Hematopoietic multipotent progenitor cell treated with erythropoietin and hydrocortisone succinate and interleukin-3 and kit ligand, for 17 days (in vitro differentiated cells): ENCODE data around the gene CBX5.
A peak's percentile ranks its signal among the peaks of the same experiment; 100 is the strongest.
"Not testable (repeated sequence)": the region's sequence is repeated elsewhere in the genome, so short reads cannot be mapped to it uniquely, and the experiment has no call there.

Experiments used
- DNase-seq: peaks from one replicate; pipeline ENCODE4 v3.0.0-alpha.2; 2015; ENCODE audit warnings: low spot score

CBX5 gene

DNA sequence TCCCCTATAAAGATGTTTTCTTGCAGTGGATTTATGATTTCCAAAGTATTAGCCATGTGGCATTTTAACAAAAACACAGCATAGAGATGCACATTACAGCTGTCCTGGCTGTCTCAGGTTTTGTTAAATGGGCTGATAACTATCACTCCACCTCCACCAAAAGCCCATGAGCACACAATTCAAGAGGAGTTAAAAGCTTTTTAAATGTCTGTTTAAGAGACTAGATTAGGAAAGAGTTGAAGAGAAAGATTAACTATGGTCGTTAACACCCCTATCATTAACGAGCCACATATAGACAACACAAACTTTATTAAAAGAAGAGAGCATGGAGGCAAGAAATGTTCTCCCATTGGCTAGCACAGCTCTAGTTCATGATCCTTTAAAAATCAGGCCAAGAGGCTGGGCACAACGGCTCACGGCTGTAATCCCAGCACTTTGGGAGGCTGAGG is 14.5 kb downstream of the CBX5 start:
- no peak for DNase-seq

DNA sequence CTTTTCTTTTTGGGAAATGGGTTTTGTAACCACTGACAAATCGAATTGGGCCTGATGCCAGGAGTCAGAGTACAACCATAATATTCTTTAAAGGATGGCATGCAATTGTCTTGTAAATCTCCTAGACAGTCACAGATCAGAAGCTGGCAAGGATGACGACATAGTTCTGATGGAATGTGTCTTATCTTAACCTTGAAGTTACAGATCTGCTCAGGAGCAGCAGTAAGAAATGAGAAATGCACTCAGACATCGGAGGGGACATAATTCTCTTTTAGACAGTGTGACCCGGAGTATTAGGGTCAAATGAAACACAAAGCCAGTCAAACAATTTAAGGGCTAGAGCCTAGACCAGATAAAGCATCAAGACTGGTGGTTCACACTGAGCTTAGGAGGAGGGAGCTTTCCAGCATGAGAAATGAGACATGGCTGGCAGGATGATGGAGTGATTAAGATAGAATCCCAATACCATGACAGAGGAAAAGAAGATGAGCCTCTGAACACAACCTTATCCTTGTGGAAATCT is 17.5 kb downstream of the CBX5 start:
- DNase-seq: no peak

DNA sequence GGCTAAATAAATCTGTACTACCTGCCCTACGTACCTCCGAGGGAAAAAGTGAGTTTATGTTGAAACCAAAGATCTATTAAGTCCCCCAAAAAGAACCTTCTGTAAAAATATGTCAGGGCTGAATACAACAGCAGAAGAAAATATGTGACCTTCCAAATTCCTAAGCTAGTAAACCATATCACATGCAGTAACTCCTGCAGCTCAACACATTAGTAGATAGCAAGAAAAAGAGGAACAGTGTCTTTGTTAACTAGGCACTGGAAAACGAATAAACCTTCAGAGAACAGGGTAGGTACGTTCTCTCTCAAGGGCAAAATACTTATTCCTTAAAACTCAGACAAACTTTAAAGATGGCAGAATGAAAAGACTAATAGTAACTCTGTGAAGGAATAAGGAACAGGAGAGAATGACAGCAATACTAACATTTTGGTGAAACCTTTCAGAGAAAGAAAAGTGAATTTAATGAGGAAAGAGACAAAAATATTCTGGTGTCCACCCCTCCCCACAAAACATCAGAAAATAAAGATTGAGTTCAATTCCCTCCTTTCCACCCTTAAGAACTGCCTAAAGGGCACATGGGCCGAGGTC is 18.0 kb downstream of the CBX5 start:
- no peak for DNase-seq

DNA sequence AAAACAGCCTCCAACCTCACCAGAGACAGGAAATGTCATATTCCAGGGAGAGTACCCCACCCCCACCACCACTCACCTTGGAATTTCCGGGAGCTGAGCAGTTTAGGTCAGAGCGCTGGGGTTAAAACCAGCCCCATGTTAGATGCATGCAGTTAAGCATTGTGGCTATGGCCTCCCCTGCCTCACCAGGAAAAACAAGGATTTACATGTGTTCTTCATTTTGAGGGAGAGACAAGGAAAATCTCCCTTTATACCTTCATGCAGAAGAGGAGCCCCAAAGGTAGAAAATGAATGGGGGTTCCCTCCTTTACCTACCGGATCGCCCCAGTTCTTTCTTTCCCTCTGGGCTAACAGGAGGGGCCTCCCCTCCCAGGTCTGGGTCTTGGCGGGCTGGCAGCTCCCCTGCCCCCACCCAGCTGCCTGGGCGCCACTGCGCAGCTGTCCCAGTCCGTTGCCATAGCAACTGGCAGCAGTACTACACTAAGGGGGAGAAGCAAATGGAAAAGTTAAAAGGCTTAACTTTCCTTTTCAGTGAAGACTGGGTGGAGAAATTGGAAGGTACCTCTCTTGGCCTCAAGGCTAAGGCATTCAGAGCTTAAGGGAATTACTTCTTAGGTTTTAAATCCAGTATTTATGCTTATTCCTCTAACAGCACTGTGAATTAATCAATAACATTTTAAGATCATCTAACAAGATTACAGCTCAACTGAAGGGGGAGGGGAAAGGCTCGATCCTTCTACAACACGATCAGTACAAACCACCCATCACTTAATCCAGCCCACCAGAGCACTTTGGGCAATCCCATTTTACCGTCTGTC is 20.5 kb downstream of the CBX5 start:
- DNase-seq: peak; percentile 58

DNA sequence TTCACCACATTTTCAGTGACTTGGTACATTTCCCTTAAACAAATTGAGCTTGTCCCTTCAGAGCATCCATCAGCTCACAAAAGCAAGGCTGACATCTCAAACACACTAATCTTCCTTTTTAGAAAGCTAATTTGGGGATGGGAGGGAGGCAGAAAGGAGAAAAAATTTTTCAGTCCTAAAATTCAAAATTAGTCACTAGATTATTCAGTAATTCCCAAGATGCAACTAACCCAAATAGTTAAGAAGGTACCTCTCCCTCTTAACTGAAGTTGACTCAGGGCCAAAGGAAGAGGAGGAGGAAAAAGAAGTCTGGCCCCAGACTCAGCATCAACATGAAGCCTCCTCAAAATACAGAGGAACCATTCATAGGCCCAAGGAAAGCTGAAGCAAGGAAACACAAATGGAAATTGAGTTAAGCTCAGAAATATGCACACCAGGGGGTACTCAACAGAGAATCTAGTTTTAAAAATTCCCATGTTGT is 21.7 kb downstream of the CBX5 start:
- no peak for DNase-seq

DNA sequence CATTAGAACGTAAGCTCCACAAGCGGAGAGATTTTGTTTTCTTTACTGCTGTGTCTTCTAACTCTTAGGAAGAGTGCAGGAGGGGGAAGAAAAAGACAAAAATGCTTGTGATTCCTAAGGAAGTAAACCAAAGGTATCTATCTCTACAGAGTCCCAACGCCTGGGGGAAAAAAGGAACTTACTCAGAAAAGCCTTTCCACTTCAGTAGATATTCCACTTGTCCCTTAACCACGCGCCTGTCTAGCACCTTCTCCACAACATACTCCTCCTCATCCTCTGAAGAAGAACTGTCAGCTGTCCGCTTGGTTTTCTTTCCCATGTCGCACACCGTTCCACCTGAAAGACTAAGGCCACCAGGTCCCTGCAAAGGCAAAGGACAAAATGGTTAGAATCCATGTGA is 22.6 kb downstream of the CBX5 start:
- no peak for DNase-seq

DNA sequence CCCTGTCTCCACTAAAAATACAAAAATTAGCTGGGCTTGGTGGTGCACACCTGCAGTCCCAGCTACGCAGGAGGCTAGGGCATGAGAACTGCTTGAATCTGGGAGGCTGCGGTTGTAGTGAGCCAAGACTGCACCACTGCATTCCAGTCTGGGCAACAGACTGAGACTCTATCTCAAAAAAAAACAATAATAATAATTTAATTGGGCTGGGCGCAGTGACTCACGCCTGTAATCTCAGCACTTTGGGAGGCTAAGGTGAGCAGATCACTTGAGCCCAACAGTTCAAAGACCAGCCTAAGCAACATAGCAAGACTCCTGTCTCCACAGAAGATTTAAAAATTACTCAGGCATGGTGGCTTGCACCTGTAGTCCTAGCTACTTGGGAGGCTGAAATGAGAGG is 26.7 kb downstream of the CBX5 start:
- no peak for DNase-seq

DNA sequence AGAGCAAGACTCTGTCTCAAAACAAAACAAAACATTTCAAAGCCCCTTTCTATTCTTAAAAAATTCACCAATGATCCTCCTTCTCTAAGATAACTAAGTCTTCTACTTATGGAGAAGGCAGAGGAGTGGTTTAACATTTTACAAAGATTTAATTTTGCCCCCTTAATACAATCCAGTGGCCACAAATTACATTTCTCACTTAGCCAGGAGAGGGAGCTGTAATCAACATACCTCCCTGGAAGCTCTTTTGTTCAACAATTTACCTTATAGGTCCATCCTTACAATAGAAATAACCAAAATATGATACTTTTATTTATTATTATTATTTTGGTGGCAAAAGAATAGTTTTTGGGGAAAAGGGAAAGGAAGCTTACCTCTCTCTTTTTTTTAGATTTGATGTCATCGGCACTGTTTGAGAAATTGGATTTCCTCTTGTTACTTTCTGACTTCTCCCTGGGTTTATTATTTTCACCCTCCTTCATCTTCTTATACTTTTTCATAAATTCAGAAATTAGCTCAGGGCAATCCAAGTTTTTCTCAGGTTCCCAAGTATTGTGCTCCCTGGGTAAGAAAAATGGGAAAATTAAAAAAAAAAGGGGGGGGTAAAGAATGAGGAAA is 28.1 kb downstream of the CBX5 start:
- DNase-seq: peak; percentile 80

DNA sequence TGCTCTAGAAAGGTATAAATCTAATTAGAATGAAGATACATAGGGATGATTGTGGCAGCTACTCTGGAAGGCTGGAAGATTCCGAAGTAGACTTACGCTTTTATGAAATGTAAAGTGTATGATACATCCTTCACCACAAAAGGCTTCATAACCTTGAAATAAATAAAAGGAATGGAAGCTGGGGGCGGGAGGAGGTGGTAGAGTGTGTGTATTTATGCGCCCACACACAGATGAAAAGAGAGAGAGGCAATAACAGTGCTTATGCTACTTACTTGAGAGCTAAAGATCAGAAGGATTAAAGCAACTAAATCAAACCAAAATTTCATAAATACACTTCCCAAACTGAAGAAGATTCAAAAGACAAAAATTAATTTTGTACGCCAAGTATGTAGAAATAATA is 30.4 kb downstream of the CBX5 start:
- DNase-seq: no peak

DNA sequence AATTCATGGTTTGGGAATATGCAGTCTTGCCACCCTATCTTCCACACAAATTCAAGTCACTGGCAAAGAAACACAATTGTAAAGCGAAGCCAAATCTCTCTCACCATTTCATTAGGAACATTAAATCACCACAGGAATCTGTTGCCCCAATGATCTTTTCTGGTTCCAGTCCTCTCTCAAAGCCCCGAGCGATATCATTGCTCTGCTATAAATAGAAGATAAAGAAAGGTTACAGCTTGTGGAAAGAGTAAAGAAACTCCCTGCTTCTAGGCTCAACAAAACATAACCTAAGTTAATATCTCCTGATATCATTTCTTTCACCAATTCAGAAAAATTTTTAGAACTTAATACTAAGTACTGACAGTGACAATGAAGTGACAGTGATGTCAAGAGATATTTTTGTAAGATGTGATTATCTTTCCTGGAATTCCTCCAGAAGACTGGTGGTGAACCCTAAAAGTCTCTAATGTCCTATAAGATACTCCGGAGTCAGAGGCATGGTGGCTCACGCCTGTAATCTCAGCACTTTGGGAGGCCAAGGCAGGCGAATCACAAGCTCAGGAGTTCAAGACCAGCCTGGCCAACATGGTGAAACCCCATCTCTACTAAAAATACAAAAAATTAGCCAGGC is 33.8 kb downstream of the CBX5 start:
- DNase-seq: no peak

DNA sequence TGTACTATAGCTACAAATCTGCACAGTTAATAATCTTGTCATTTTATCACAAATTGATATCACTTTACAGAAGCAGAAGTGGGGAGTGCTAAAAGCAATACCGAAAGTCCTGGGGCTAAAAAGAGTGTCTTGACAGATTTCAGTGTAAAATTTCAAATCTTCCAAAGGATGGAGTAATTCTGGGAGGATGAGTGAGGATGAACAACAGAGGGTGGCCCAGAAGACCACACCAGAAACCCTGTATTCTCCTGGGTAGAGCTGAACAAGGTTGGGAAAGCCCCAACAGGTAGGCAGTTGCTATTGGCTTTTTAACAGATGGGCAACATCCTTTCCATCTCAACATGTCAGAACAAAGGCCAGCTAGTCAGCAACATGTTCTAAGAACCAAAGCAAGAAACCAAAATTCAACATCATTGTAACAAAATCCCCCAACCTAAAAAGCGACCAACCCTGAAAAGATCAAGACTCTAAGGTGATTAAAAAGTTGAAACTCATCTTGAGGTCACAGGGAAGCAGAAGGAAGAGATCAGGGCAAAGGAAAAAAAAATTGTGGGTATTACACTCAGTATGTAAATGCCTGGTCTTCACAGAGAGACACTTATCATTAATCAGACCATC is 38.8 kb downstream of the CBX5 start:
- DNase-seq: no peak

DNA sequence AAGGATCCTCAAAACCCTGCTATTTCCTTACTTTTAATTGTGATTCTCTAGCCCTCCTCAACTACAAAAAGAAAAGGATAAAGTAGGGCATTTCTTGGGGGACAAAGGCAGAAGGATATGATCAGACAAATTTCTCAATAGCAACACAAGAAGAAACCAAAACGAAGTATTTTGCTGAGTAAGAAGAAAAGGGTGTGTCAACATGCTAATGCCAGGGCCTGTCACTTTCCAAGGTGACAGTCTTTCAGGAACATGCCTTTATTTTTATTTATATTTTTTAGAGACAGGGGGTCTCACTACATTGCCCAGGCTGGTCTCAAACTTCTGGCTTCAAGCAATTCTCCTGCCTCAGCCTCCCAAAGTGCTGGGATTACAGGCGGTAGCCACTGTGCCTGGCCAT is 39.8 kb downstream of the CBX5 start:
- peak; percentile 53 for DNase-seq

DNA sequence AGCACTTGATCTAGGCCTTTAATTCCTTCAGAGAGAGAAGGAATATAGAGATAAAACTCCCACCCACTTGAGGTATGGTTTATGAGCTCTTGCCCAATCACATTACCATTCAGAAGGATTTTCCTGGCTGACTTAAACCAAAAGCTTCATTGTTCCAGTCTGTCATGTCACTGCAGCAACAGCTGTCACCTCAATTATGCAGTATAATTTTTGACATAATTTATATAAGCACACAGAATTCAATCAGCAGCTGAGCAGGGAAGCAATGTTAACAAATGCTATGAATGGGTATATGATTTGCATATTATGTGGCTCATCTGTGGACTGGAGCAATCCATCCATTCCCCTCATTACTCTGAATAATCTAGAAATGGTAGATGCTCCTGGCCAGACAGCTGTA is 40.3 kb downstream of the CBX5 start:
- DNase-seq: no peak

DNA sequence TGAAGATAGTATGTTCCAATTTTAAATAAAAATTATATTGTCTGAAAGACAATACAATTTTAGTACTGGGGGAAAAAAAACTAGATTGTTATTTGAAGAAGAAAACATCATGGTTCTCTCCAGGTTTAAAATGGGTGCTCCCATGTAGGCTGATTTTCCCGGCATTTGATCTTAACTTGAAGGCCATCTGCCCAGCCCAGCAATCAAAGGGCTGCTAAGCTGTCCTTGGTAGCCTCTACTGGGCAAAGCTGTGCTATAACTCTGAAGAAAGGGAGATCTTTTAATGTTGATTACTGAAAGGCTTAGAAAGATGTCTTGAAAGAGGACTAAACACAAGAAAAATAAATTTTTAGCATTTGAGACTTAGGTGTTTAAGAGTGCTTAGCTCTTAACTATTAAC is 41.4 kb downstream of the CBX5 start:
- no peak for DNase-seq

DNA sequence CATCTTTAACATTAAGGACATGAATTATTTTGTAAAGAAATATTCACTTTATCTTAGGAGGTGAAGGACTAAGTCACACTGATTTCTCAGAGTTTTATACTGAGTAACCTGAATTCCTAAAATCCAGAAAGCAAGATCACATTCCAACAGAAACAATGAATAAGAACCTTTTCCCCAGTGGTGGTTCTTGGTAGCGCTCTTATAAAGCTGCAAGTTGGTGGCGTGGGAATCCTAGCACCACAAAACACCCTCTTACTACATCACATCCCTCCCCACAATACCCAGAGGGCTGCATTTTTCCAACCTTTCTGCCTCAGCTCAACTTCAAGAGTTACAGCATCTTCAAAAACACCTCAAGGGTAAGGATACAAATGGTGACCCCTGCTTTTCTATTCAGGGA is 47.1 kb downstream of the CBX5 start:
- DNase-seq: no peak

DNA sequence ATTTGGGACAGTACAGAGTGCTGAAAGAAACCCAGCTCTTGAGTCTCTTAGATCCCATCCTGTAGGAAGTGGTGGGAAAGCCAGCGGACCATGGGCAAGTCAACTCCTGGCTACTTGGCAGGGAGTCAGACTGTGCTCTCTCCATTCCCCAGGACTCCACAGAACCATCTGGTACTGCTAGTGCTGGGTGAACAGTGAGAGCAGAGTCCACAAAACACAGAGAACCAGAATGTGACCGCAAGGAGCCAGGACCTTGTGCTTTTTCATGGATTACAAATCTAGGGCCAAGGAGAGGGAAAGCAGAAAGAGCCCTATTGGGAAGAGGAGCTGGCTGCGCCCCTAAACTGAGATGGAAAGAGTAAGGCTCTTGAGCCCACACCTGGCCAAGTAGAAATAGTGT is 48.7 kb downstream of the CBX5 start:
- DNase-seq: not testable (repeated sequence)

DNA sequence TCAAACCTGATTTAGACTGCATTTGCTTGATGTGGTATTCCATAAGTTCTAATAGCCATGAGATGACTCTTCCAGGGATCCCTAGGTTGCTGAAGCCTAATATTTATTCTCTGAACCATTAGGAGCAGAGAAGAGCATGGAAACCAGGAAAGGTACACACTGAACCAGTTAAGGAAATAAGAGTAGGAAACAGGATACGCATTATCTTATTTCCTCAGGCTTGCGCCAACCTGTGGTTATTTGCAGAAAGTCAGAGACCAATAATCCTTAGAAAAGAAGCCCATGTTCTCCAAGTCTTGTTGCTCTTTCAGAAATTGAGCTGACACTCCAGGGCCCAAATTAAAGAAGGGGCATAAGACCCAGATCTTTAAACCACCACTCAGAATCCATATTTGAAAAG is 49.4 kb downstream of the CBX5 start:
- DNase-seq: no peak

DNA sequence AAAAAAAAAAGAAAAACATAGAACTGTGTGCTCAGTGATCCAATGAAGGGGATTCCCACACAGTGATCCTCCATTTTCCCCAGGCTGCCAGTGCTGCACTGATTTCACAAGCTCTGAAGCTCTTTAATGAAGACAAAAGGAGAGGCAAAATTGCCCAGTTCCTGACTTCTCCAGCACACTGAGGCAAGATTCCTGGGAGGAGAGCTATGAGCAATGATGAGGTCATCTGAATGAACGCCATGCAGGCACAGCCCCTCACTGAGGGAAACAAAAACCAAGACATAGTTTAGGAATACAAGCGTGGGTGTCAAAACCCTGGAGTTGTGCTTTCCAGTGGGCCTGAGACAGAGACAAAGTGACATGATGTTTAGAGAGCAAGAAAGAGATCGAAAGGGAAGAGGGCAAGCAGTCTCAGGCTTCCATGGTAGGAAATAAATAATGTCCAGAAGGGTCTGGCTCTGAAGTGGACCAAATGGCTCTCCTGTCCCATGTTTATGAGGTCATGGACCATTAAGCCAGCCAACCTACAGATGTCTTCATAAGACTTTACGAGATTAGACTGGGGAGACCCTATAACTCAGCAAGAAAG is 50.2 kb downstream of the CBX5 start:
- DNase-seq: no peak

DNA sequence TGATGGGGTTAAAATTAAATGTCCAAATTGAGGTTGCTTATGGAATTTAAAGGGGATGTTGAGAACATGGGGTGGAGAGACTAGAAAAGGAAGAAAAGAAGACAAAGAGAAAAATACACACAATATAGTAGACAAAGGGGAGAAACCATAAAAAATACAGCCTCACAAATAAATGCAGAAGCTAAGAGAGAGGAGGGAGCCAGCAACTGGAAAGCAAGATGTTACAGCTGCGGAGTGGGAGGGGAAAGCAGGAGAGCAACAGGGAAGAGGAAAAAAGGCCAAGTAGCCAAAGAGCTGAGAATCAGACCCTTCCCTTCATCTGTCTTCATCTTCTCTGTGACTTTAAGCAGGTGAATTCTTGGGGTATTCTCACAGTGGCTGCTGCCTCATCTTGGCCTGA is 51.5 kb downstream of the CBX5 start:
- no peak for DNase-seq

DNA sequence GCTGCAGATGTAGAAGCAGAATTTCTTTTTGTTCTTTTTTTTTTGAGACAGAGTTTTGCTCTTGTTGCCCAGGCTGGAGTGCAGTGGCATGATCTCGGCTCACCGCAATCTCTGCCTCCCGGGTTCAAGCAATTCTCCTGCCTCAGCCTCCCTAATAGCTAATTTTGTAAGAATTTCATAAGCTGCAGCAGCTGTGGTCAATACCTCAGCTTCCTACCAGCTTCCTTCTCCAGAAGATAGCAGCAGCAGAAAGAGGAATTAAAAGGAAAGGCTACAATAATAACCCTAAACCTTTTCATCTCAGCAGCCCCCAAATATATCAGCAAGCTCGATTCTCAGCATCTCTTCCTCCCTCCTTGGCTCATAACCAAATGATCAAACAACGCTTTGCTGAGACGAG is 52.0 kb downstream of the CBX5 start:
- DNase-seq: not testable (repeated sequence)

DNA sequence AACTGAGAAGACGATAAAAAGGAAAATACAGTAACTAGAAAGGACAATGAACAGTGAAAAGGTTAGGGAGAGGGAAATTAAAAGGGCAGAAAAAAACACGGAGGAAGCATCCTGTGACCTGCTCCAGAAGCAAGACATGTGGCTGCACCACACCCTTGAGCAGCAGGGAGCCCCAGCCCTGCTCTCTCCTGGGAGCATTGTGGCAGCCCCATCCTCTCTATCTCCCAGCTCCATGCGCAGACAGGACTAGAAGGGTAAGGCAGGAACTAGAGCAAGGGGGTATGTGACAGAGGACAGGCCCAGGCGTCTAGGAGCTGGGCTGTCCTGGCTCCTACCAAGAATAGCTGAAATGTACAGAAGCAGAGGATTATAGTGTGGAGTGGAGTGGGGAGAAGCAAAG is 52.5 kb downstream of the CBX5 start:
- DNase-seq: no peak

DNA sequence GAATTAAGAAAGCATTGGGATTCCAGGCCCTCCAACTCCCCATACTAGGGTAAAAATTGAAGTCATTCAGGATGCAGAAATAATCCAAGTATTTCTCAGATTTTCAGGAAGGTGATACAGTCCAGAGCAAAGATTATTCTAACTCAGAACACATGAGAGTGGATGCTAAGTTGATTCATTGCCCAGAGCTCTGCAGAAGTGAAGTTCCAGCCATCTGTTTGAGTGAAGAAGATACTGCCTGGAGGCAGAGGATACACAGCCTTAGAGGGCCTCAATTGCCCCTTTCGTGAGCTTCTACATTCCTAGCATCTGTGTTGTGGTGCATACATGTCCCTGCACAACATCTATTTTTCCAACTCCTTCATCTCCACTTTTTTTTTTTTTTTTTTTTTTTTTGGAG is 54.3 kb downstream of the CBX5 start:
- no peak for DNase-seq
